Right cardiac atrium (tissue), 5 donors: ENCODE results near the gene EPHX1. TPM values are rescaled to one million over a fixed set of nuclear protein-coding genes. Genes with fewer than 3 reads are reported as not detected.
A peak's percentile ranks its signal among the peaks of the same experiment; 100 is the strongest.

Source experiments
- ATAC-seq, 2 donors: fragments of 200-7000 bp; cut with Tn5 transposase; one replicate each; pipeline versions ENCODE4 v1.8.0 to v1.9.1; 2020; ENCODE audit warnings: moderate library complexity in 2 of 2, mild to moderate bottlenecking in 1 of 2
- DNase-seq, 3 donors: peaks; one replicate each; pipeline ENCODE4 v3.0.0-alpha.2; 2020
- H3K27ac ChIP-seq: one replicate; pipeline ENCODE4 v1.5.1; 2013; ENCODE audit warnings: mild to moderate bottlenecking, low read length, control low read depth, moderate library complexity
- H3K27me3 ChIP-seq: one replicate; pipeline ENCODE4 v1.6.1; 2013; ENCODE audit not compliant: control insufficient read depth, insufficient read depth
- H3K4me1 ChIP-seq: one replicate; pipeline ENCODE4 v1.6.1; 2013; ENCODE audit warnings: low read length; ENCODE audit not compliant: control insufficient read depth, insufficient read depth
- H3K4me3 ChIP-seq: one replicate; pipeline ENCODE4 v1.5.1; 2013; ENCODE audit warnings: low read length, control low read depth
- H3K9me3 ChIP-seq: one replicate; pipeline ENCODE4 v1.6.1; 2013; ENCODE audit warnings: low read length; ENCODE audit not compliant: control insufficient read depth
- WGBS: extraction: QIAGEN DNeasy Blood & Tissue Kit; methylation state at CpG from one replicate; pipeline ENCODE4 v1.1.7; 2013; 5-methylcytosine and 5-hydroxymethylcytosine counted together
- intact Hi-C, 4 donors: fragments of 100-400 bp; cut with DNase I; formaldehyde crosslinking; loops; one replicate each; pipeline versions ENCODE4 v1.11.0 to v1.14.0; 2022 to 2023
- polyA plus RNA-seq: library from polyadenylated mRNA; stranded (reverse); fragments of 200-250 nt; gene quantifications from one replicate; pipeline ENCODE4 v1.2.3, GENCODE V29; 2013
- total RNA-seq, 4 donors: library from RNA; stranded (reverse); fragmentation: NEBNext Ultra II Directional; extraction: Animal tissue kit (Norgen Biotek cat#: 25700); gene quantifications; one replicate each; pipeline ENCODE4 v1.2.1, GENCODE V29; 2021
- donor health status: healthy with polysubstance abuse.
- donor health status: DM: no; HTN: yes; CAD: no.
- donor health status: DM: no; HTN: no; CAD: no.
- donor health status: DM: no; HTN: yes; CAD: no; lungs with severe emphysema.
- donor health status: DM: yes; HTN: yes; CAD: no.

EPHX1 gene
- total and polyA plus RNA-seq, 5 donors: 47.3 to 65.0 (median 54.0) TPM

DNA sequence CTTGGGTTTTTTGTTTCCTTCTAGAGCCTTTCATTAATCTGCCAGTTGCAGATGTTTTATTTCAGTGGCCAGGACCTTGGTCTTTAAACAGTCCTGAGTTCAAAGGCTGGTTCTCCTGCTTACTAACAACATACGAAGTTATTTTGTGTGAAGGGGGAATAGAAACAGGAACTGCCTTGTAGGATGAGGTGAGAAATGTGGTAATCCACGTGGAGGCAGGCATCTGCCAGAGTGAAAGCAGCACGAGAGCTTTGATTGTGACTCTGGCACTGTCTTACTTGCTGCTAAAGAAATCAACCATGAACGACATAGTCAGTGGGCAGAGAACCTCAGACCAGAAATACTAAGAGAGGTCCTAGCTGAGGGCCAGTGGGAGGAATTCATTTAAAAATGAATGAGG, 41.9 kb downstream of the EPHX1 start:
- intact Hi-C loops: no loop called here
- no peaks in the 10 kb centered on the region for H3K27me3 ChIP-seq
- ATAC-seq (no peak), DNase-seq (peak in 1 of 3 donors; percentile 25)
- WGBS: 51% methylated on average over 4 of the region's 4 CpGs
- H3K4me1 ChIP-seq: no peaks in the 10 kb centered on the region
- H3K9me3 ChIP-seq: no peaks in the 10 kb centered on the region
- H3K4me3 ChIP-seq: no peak overlapping the region
- H3K27ac ChIP-seq: no peak overlapping the region

DNA sequence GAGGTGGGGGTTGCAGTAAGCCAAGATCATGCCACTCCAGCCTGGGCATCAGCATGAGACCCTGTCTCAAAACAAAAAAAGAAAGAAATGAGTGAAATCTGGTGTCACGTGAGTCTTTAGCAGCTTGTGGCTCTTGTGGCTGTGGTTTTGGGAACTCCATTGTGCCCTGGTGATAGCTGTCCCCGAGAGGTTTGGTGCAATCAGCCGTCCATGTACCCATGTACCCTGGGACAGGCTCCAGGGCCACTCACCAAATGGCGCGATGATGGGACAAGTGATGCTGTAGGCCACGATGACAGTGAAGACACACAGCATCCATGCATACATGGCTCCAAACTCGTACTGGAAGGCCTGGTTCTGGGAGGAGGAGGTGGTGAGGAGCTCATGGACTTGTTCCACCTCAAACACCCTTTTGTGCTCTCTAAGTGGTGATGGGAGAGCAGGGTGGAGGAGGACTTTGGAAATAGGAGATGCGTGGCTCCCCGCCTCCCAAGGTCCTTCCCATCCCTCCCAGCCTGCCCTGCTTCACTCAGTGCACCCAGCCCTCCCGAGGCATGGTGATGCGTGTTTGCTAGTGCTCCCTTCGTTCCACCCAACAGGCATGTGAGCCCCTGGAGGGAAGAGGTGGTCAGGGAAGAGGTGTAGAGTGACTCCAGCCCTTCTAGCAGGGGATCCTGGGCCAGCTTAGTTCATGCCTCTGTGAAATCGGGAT, 42.6 kb downstream of the EPHX1 start:
- intact Hi-C loops: no loop called here
- H3K27ac ChIP-seq: no peak overlapping the region
- H3K27me3 ChIP-seq: no peaks in the 10 kb centered on the region
- H3K9me3 ChIP-seq: no peaks in the 10 kb centered on the region
- H3K4me1 ChIP-seq: no peaks in the 10 kb centered on the region
- ATAC-seq: no peak
- no peak overlapping the region for H3K4me3 ChIP-seq
- DNase-seq: peak in 1 of 3 donors; percentile 32
- 90% methylated on average over 13 of the region's 13 CpGs for WGBS

DNA sequence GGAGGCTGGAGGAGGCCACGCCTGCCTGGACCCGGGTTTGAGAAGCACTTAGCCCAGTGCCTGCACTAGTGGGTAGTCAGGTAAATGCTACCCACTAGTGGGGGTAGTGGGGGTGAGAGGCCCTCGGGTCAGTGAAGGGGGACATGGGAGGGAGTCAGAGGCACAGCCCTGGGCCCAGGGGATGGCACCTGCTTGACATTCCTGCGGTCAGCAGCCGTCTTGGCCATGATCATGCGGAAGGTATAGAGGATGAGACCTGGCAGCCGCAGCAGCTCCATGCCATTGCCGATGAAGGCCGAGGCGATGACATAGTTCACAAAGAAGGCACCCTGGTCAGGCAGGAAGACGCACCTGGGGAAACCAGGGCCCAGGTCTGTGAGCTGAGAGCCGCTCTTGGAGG, 43.5 kb downstream of the EPHX1 start:
- DNase-seq (peak in 1 of 3 donors; percentile 42), ATAC-seq (no peak)
- intact Hi-C loops: no loop called here
- no peaks in the 10 kb centered on the region for H3K27me3 ChIP-seq
- H3K4me1 ChIP-seq: no peaks in the 10 kb centered on the region
- WGBS: 92% methylated on average over 12 of the region's 12 CpGs
- H3K4me3 ChIP-seq: no peak overlapping the region
- no peak overlapping the region for H3K27ac ChIP-seq
- no peaks in the 10 kb centered on the region for H3K9me3 ChIP-seq

- intact Hi-C loops: no loop called here
- H3K9me3 ChIP-seq: no peaks in the 10 kb centered on the region
- no peaks in the 10 kb centered on the region for H3K27me3 ChIP-seq
- DNase-seq: peak in 1 of 3 donors; percentile 9
- no peak overlapping the region for H3K27ac ChIP-seq
- no peak for ATAC-seq
- no peaks in the 10 kb centered on the region for H3K4me1 ChIP-seq
- WGBS: 70% methylated on average over 10 of the region's 10 CpGs
- H3K4me3 ChIP-seq: no peak overlapping the region
These were observed 45.8 kb downstream of the EPHX1 start for GRCh38 chr1:225855503-225856300.

DNA sequence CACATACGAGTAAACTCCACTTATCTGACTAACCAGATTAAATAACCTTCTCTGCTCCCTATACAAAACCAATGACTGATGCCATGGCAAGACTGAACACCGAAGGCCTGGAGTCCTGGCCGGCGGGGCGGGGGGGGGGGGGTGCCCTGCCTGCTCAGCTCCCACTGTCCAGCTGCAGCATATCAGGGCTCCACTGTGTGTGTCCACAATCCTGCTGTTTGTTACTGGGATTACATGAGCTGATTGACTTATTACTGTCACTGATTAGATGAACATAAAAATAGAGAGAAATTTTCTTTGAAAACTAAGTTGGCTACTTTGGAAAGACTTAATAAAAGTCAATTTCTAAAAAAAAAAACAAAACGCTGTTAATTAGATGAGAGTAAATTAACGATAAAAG, 47.3 kb downstream of the EPHX1 start:
- Histone ChIP-seq H3K4me3 (no peak overlapping the region), H3K9me3 (no peaks in the 10 kb centered on the region), H3K4me1 (no peaks in the 10 kb centered on the region), H3K27ac (no peak overlapping the region), H3K27me3 (no peaks in the 10 kb centered on the region)
- intact Hi-C loops: no loop called here
- 69% methylated on average over 7 of the region's 7 CpGs for WGBS
- ATAC-seq (no peak), DNase-seq (no peak)

DNA sequence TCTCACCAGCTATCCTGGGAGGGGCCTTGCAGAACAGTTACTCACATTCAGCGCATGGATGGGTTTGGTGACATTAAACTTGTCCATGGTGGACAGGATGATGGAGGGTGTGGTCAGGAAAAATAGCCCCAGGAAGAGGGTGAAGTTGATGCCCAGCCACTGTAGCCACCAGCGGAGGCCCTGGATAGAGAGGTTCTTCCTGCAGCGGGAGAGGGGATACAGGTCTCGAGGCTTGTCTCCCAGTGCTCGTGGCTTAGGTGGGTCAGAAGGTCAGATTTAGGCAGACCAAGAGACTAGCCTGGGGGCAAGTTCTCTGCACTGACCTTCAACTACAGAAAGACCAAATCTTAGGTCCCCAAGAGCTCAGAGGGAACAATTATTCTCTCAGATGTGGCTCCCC, 49.2 kb downstream of the EPHX1 start:
- ATAC-seq: no peak
- intact Hi-C loops: no loop called here

DNA sequence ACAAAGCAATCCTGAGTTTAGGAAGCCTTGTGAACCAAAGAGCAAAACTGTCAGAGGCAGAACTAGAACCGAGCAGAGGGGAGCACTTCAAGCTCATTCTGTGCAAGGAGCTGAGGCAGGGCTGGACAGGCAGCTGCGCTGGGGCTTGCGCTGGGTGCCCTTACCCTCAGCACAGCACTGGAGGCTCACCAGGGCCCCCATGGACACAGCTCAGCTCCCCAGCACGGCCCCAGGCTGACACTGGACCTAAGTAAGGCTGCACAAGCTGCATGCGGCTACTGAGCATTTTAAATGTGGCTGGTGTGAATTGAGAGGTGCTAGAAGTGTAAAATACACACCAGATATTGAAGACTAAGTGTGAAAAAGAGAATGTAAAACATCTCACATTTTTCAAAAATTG, 50.2 kb downstream of the EPHX1 start:
- no peaks in the 10 kb centered on the region for H3K4me1 ChIP-seq
- H3K9me3 ChIP-seq: no peaks in the 10 kb centered on the region
- DNase-seq (no peak), ATAC-seq (no peak)
- WGBS: 95% methylated on average over 5 of the region's 5 CpGs
- no peak overlapping the region for H3K4me3 ChIP-seq
- no peaks in the 10 kb centered on the region for H3K27me3 ChIP-seq
- H3K27ac ChIP-seq: no peak overlapping the region
- intact Hi-C loops: no loop called here

More for the DNA sequence above, 49.2 kb downstream of the EPHX1 start:
- no peak for DNase-seq
- Histone ChIP-seq H3K27me3 (no peaks in the 10 kb centered on the region), H3K4me1 (no peaks in the 10 kb centered on the region), H3K9me3 (no peaks in the 10 kb centered on the region), H3K4me3 (no peak overlapping the region), H3K27ac (no peak overlapping the region)
- 90% methylated on average over 5 of the region's 5 CpGs for WGBS

- no peaks in the 10 kb centered on the region for H3K9me3 ChIP-seq
- ATAC-seq (no peak), DNase-seq (peak in 1 of 3 donors; percentile 10)
- H3K27me3 ChIP-seq: no peaks in the 10 kb centered on the region
- no peak overlapping the region for H3K27ac ChIP-seq
- no peaks in the 10 kb centered on the region for H3K4me1 ChIP-seq
- intact Hi-C loops: no loop called here
- WGBS: 92% methylated on average over 7 of the region's 7 CpGs
- H3K4me3 ChIP-seq: no peak overlapping the region
These were observed 51.0 kb downstream of the EPHX1 start for GRCh38 chr1:225860876-225861441.

DNA sequence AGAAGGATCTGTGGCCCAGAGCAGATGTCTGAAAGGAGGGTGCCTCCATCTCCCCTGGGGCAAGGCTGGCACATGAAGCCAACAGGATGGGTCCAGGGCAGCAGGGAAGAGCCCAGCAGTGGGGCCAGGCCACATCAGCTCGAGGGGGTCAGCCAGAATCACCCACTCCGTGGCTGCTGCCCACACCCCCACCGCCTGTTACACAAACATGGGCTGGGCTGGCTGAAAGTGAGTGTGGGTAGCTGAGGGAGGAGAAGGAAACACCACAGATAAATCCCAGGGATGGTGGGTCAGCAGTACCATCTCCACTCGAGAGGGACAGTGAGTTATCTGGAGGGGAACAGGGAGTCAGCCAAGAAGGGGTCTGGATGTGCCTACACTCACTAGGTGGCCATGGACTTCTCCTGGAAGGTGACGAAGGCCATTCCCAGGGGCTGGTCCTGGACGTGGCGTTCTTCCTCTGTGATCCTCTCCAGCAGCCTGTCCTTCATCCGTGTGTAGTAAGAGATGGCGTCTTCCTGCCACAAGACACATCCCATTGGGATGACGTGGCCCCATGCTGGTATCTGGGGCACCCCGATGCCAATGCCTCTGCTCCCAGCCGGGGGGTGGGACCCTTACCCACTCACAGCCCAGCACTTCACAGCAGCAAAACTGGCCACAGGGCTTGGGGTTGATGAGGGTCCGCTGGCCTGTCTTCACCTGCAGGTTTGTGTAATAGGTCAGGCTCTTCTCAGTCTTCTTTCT, 52.1 kb downstream of the EPHX1 start:
- Histone ChIP-seq H3K4me3 (no peak overlapping the region), H3K27ac (no peak overlapping the region), H3K4me1 (no peaks in the 10 kb centered on the region), H3K9me3 (no peaks in the 10 kb centered on the region), H3K27me3 (no peaks in the 10 kb centered on the region)
- intact Hi-C loops: no loop called here
- ATAC-seq (no peak), DNase-seq (peak in 1 of 3 donors; percentile 28)
- 87% methylated on average over 13 of the region's 13 CpGs for WGBS

- 90% methylated on average over 13 of the region's 13 CpGs for WGBS
- intact Hi-C loops: no loop called here
- no peak for ATAC-seq
- Histone ChIP-seq H3K4me3 (no peak overlapping the region), H3K27ac (no peak overlapping the region), H3K4me1 (no peaks in the 10 kb centered on the region), H3K9me3 (no peaks in the 10 kb centered on the region), H3K27me3 (no peaks in the 10 kb centered on the region)
- DNase-seq: peak in 1 of 3 donors; percentile 35
These were observed 52.6 kb downstream of the EPHX1 start for GRCh38 chr1:225862581-225862950.

DNA sequence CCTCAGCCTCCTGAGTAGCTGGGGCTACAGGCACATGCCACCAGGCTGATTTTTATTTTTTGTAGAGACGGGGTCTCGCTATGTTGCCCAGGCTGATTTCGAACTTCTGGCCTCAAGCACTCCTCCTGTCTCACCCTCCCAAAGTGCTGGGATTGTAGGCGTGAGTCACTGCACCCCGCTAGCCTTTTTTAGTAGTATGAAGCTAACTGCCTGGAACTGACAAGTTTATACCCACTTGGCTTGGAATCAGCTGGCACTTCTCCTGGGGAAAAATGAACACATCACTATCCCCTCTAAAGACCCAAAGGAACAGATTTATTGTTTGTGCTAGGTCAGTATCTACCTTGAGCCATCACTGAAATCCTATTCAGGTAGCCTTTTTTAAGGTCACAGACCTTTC, 53.2 kb downstream of the EPHX1 start:
- Histone ChIP-seq H3K27me3 (no peaks in the 10 kb centered on the region), H3K4me3 (no peak overlapping the region), H3K4me1 (no peaks in the 10 kb centered on the region), H3K27ac (no peak overlapping the region), H3K9me3 (no peaks in the 10 kb centered on the region)
- peak in 1 of 3 donors; percentile 7 for DNase-seq
- ATAC-seq: no peak
- WGBS: 94% methylated on average over 5 of the region's 5 CpGs
- intact Hi-C loops: no loop called here
